A549 (cell line): ENCODE data around the gene SLC25A17. TPM values are rescaled to one million over a fixed set of nuclear protein-coding genes. Genes with fewer than 3 reads are reported as not detected.

Experiments used
- polyA plus RNA-seq, 4 experiments: library from polyadenylated mRNA; depleted of rRNA in 3 of 4; stranded (reverse); fragments of >200 nt; fragmentation: RNase III in 1 of 4; extraction: RNeasy Plus Mini Kit Qiagen cat#74134 plus additional on column Dnase treatment in 1 of 4; gene quantifications; 2 replicates in 3 of 4; 3 replicates in 1 of 4; pipeline ENCODE4 v1.2.3, GENCODE V29; 2011 to 2017
- small RNA-seq, 6 experiments: library from RNA; depleted of rRNA; stranded (forward); fragments of <200 nt; gene quantifications; one replicate each; pipeline ENCODE3, GENCODE V24; 2012

The SLC25A17 gene
- polyA plus RNA-seq, 2 of the 4 experiments (the other 2 are of a cell fraction): 19.9 to 33.7 TPM

Small RNA genes lying within 50 kb of the gene (small RNA-seq; reads per million reads assigned to genes)
- gene JTBP1: 0 reads per million in 6 experiments
- 0 to 50.9 (median 21.7) reads per million in 6 experiments for gene MIR4766

Other genes starting within 250 kb of the SLC25A17 start
- 6.8 and 12.8 TPM in 2 replicates for gene MRTFA, start 182.6 kb downstream of the SLC25A17 start, polyA plus RNA-seq (2011; rRNA removed)
- gene MRTFA, start 182.6 kb downstream of the SLC25A17 start, polyA plus RNA-seq (2017; fragmentation: RNase III; extraction: RNeasy Plus Mini Kit Qiagen cat#74134 plus additional on column Dnase treatment): 41.6 to 48.5 TPM (median 48.3 TPM) in 3 replicates
- gene MCHR1, start 139.9 kb downstream of the SLC25A17 start, polyA plus RNA-seq (2011; rRNA removed): not detected in 2 replicates
- gene MCHR1, start 139.9 kb downstream of the SLC25A17 start, polyA plus RNA-seq (2017; fragmentation: RNase III; extraction: RNeasy Plus Mini Kit Qiagen cat#74134 plus additional on column Dnase treatment): not detected in 3 replicates
- 114 and 181 TPM in 2 replicates for gene ST13, start 37.3 kb upstream of the SLC25A17 start, polyA plus RNA-seq (2011; rRNA removed)
- gene ST13, start 37.3 kb upstream of the SLC25A17 start, polyA plus RNA-seq (2017; fragmentation: RNase III; extraction: RNeasy Plus Mini Kit Qiagen cat#74134 plus additional on column Dnase treatment): 212 to 227 TPM (median 220 TPM) in 3 replicates
- 23.3 and 23.6 TPM in 2 replicates for gene XPNPEP3, start 37.8 kb upstream of the SLC25A17 start, polyA plus RNA-seq (2011; rRNA removed)
- 10.4 to 12.7 TPM (median 12.7 TPM) in 3 replicates for gene XPNPEP3, start 37.8 kb upstream of the SLC25A17 start, polyA plus RNA-seq (2017; fragmentation: RNase III; extraction: RNeasy Plus Mini Kit Qiagen cat#74134 plus additional on column Dnase treatment)
- gene DNAJB7, start 42.8 kb upstream of the SLC25A17 start, polyA plus RNA-seq (2011; rRNA removed): not detected in 2 replicates
- not detected in 3 replicates for gene DNAJB7, start 42.8 kb upstream of the SLC25A17 start, polyA plus RNA-seq (2017; fragmentation: RNase III; extraction: RNeasy Plus Mini Kit Qiagen cat#74134 plus additional on column Dnase treatment)
- gene RBX1, start 132.0 kb upstream of the SLC25A17 start, polyA plus RNA-seq (2011; rRNA removed): 70.7 and 82.3 TPM in 2 replicates
- gene RBX1, start 132.0 kb upstream of the SLC25A17 start, polyA plus RNA-seq (2017; fragmentation: RNase III; extraction: RNeasy Plus Mini Kit Qiagen cat#74134 plus additional on column Dnase treatment): 61.3 to 63.1 TPM (median 61.7 TPM) in 3 replicates